Esophagus squamous epithelium (tissue), 5 donors: ENCODE data around the gene PLK4. TPM values are rescaled to one million over a fixed set of nuclear protein-coding genes. Genes with fewer than 3 reads are reported as not detected.
"Not testable (repeated sequence)": the region's sequence is repeated elsewhere in the genome, so short reads cannot be mapped to it uniquely, and the experiment has no call there.

Source experiments
- DNase-seq: peaks from one replicate; lab custom pipeline; 2025; lab: John Stamatoyannopoulos, UW
- H3K27ac ChIP-seq, 4 donors: fragments of 200-600 bp; sonication (generic); one replicate each; pipeline ENCODE4 v1.5.1; 2016 to 2019; ENCODE audit warnings: mild to moderate bottlenecking in 1 of 4
- H3K27me3 ChIP-seq, 4 donors: fragments of 200-600 bp; sonication (generic); 1 replicate in 3 of 4; 2 replicates in 1 of 4; pipeline versions ENCODE4 v1.5.1 to v1.6.0; 2017 to 2021; ENCODE audit warnings: antibody characterized with exemption in 1 of 4
- H3K36me3 ChIP-seq, 3 donors: fragments of 200-600 bp; sonication (generic); one replicate each; pipeline ENCODE4 v1.5.1; 2016 to 2019
- H3K4me1 ChIP-seq, 3 donors: fragments of 200-600 bp; sonication (generic); one replicate each; pipeline ENCODE4 v1.5.1; 2017 to 2019
- H3K4me3 ChIP-seq, 4 donors: fragments of 200-600 bp; sonication (generic); 1 replicate in 3 of 4; 2 replicates in 1 of 4; pipeline ENCODE4 v1.5.1; 2016 to 2019; ENCODE audit warnings: mild to moderate bottlenecking in 2 of 4, moderate library complexity in 1 of 4
- H3K9me3 ChIP-seq, 3 donors: fragments of 200-600 bp; sonication (generic); one replicate each; pipeline ENCODE4 v1.5.1; 2016 to 2019
- CTCF ChIP-seq, 6 experiments: fragments of 450-650 bp in 4 of 6; fragments of 200-600 bp in 2 of 6; sonication (generic) in 2 of 6; IDR thresholded peaks; one replicate each; pipeline ENCODE4 v1.5.1; 2016 to 2019; ENCODE audit warnings: antibody characterized with exemption in 6 of 6, mild to moderate bottlenecking in 4 of 6, moderate library complexity in 4 of 6
- POLR2A ChIP-seq, 4 donors: fragments of 450-650 bp; IDR thresholded peaks; one replicate each; pipeline ENCODE4 v1.6.1; 2017; ENCODE audit warnings: antibody characterized with exemption in 4 of 4, mild to moderate bottlenecking in 4 of 4, moderate library complexity in 3 of 4
- WGBS, 2 donors: methylation state at CpG; one replicate each; pipeline ENCODE4 v1.1.5; 2018; 5-methylcytosine and 5-hydroxymethylcytosine counted together
- intact Hi-C: fragments of 100-400 bp; cut with DNase I; formaldehyde crosslinking; loops from one replicate; pipeline ENCODE4 v1.15.0; 2022
- total RNA-seq, 4 donors: library from RNA; depleted of rRNA; stranded (reverse); fragments of >200 nt; gene quantifications; one replicate each; pipeline ENCODE4 v1.1.0, GENCODE V29; 2016
- donor health status: DM: yes; HTN: yes; CAD: no.

The PLK4 gene
- total RNA-seq, 4 donors from 2014 or later = 3.5 to 15.1 (median 8.3) TPM

GRCh38 chr4:127905029-127905428 lies 24.3 kb downstream of the PLK4 start:
- Histone ChIP-seq H3K36me3 (no peaks in the 10 kb centered on the region), H3K27ac (no peak overlapping the region), H3K4me1 (no peaks in the 10 kb centered on the region), H3K4me3 (no peak overlapping the region), H3K27me3 (no peaks in the 10 kb centered on the region), H3K9me3 (no peaks in the 10 kb centered on the region)
- 54 to 97% methylated on average over 4 to 7 of the region's 8 CpGs for whole genome bisulfite sequencing, 2 donors
- intact Hi-C loops = no loop called here
- no peak for DNase-seq
- TF ChIP-seq CTCF (IDR thresholded peaks at IDR 0.05) (no peak), POLR2A (IDR thresholded peaks at IDR 0.05) (no peak)

- H3K4me1 ChIP-seq = no peaks in the 10 kb centered on the region
- 94 to 100% methylated on average over 3 of the region's 3 CpGs for WGBS, 2 donors
- peaks cover 0 to 57% (median 0%) of the 10 kb centered on the region in 3 donors for H3K36me3 ChIP-seq
- TF ChIP-seq POLR2A (IDR thresholded peaks at IDR 0.05) = no peak
- intact Hi-C loops = no loop called here
- no peak for DNase-seq
- no peak overlapping the region for H3K4me3 ChIP-seq
- H3K27me3 ChIP-seq = no peaks in the 10 kb centered on the region
- H3K27ac ChIP-seq = no peak overlapping the region
- no peaks in the 10 kb centered on the region for H3K9me3 ChIP-seq
Observed at GRCh38 chr4:127916512-127916911, 35.8 kb downstream of the PLK4 start.

GRCh38 chr4:127917151-127917550 lies 36.5 kb downstream of the PLK4 start:
- no peak for DNase-seq
- H3K9me3 ChIP-seq = no peaks in the 10 kb centered on the region
- peaks cover 0 to 64% (median 0%) of the 10 kb centered on the region in 3 donors for H3K36me3 ChIP-seq
- intact Hi-C loops = no loop called here
- no peak overlapping the region for H3K27ac ChIP-seq
- TF ChIP-seq POLR2A (IDR thresholded peaks at IDR 0.05) = no peak
- TF ChIP-seq CTCF (IDR thresholded peaks at IDR 0.05) = no peak
- H3K4me1 ChIP-seq = no peaks in the 10 kb centered on the region
- H3K4me3 ChIP-seq = no peak overlapping the region
- no peaks in the 10 kb centered on the region for H3K27me3 ChIP-seq

GRCh38 chr4:127920521-127920920 lies 39.8 kb downstream of the PLK4 start:
- Histone ChIP-seq H3K4me3 (no peak overlapping the region), H3K27ac (no peak overlapping the region), H3K36me3 (peaks cover 0 to 87% (median 0%) of the 10 kb centered on the region in 3 donors), H3K9me3 (no peaks in the 10 kb centered on the region), H3K4me1 (no peaks in the 10 kb centered on the region), H3K27me3 (no peaks in the 10 kb centered on the region)
- DNase-seq = no peak
- TF ChIP-seq POLR2A (IDR thresholded peaks at IDR 0.05) (no peak), CTCF (IDR thresholded peaks at IDR 0.05) (no peak)
- WGBS, 2 donors = 90 to 95% methylated on average over 3 of the region's 3 CpGs
- intact Hi-C loops = no loop called here

GRCh38 chr4:127922226-127922625 lies 41.5 kb downstream of the PLK4 start:
- intact Hi-C loops = no loop called here
- no peak for DNase-seq
- Histone ChIP-seq H3K36me3 (peaks cover 0 to 88% (median 0%) of the 10 kb centered on the region in 3 donors), H3K4me1 (no peaks in the 10 kb centered on the region), H3K4me3 (no peak overlapping the region), H3K9me3 (no peaks in the 10 kb centered on the region), H3K27ac (no peak overlapping the region), H3K27me3 (no peaks in the 10 kb centered on the region)
- 100% methylated on average over 2 of the region's 2 CpGs for WGBS, 2 donors
- TF ChIP-seq CTCF (IDR thresholded peaks at IDR 0.05) (no peak), POLR2A (IDR thresholded peaks at IDR 0.05) (no peak)

- DNase-seq, intact Hi-C loops, H3K27me3 ChIP-seq, H3K27ac ChIP-seq, H3K9me3 ChIP-seq, H3K4me1 ChIP-seq, H3K4me3 ChIP-seq: not testable (repeated sequence)
- WGBS, 2 donors = 96 to 98% methylated on average over 2 of the region's 2 CpGs
- peaks cover 0 to 88% (median 0%) of the 10 kb centered on the region in 3 donors for H3K36me3 ChIP-seq
Observed at GRCh38 chr4:127925720-127926119, 45.0 kb downstream of the PLK4 start.
